Muscle of leg (tissue), 11 donors: ENCODE results near the gene CRY2. TPM values are rescaled to one million over a fixed set of nuclear protein-coding genes. Genes with fewer than 3 reads are reported as not detected.
"Not testable (repeated sequence)": the region's sequence is repeated elsewhere in the genome, so short reads cannot be mapped to it uniquely, and the experiment has no call there.

ENCODE experiments used
- DNase-seq: peaks from one replicate; pipeline ENCODE4 v3.0.0; 2013
- H3K27ac ChIP-seq: one replicate; pipeline ENCODE4 v1.5.1; 2013; ENCODE audit warnings: mild to moderate bottlenecking, low read length, control low read depth
- H3K27me3 ChIP-seq: one replicate; pipeline ENCODE4 v1.6.1; 2013; ENCODE audit warnings: low read length; ENCODE audit not compliant: control insufficient read depth, insufficient read depth
- H3K36me3 ChIP-seq: one replicate; pipeline ENCODE4 v1.6.1; 2013; ENCODE audit warnings: low read length; ENCODE audit not compliant: control insufficient read depth, insufficient read depth
- H3K4me1 ChIP-seq: one replicate; pipeline ENCODE4 v1.6.1; 2013; ENCODE audit warnings: low read length; ENCODE audit not compliant: control insufficient read depth, insufficient read depth
- H3K4me3 ChIP-seq: one replicate; pipeline ENCODE4 v1.5.1; 2013; ENCODE audit warnings: low read length, control low read depth
- H3K9me3 ChIP-seq: replicated peaks from 2 replicates; pipeline ENCODE4 v1.6.1; 2013; ENCODE audit warnings: low read depth, low read length; ENCODE audit not compliant: control insufficient read depth
- WGBS: methylation state at CpG from one replicate; pipeline ENCODE4 v1.1.5; 2013; ENCODE audit warnings: missing lambda C conversion rate; ENCODE audit not compliant: insufficient coverage; 5-methylcytosine and 5-hydroxymethylcytosine counted together
- polyA plus RNA-seq, 8 donors: library from polyadenylated mRNA; unstranded; fragments of 120-200 nt; gene quantifications; one replicate each; pipeline versions ENCODE4 v1.2.1 to v1.2.3, GENCODE V29; 2013; ENCODE audit warnings: inconsistent platforms in 1 of 8, low replicate concordance in 1 of 8; ENCODE audit not compliant: insufficient read length in 8 of 8, insufficient read depth in 1 of 8
- total RNA-seq: library from RNA; stranded (reverse); fragments of 120-200 nt; gene quantifications from one replicate; pipeline ENCODE4 v1.2.4, GENCODE V29; 2013

The CRY2 gene
- total and polyA plus RNA-seq, 9 donors, result 24.1 to 29.3 (median 25.8) TPM

- Histone ChIP-seq H3K36me3 (peaks cover 11% of the 10 kb centered on the region), H3K9me3 (no peaks in the 10 kb centered on the region), H3K27ac (peak overlapping the region; percentile 81), H3K4me3 (no peak overlapping the region), H3K27me3 (peaks cover 10% of the 10 kb centered on the region), H3K4me1 (peaks cover 73% of the 10 kb centered on the region)
- DNase-seq, result no peak
- WGBS, result 87% methylated on average over 3 of the region's 6 CpGs
Measured at GRCh38 chr11:45897556-45897955, 50.3 kb downstream of the CRY2 start.

- H3K4me1 ChIP-seq, result peaks cover 73% of the 10 kb centered on the region
Measured at GRCh38 chr11:45899086-45899447, 51.8 kb downstream of the CRY2 start.

GRCh38 chr11:45899448-45900174 is 52.3 kb downstream of the CRY2 start:
- Histone ChIP-seq H3K9me3 (no peaks in the 10 kb centered on the region), H3K4me1 (peaks cover 67% of the 10 kb centered on the region), H3K36me3 (peaks cover 30% of the 10 kb centered on the region), H3K27ac (peak overlapping the region; percentile 80), H3K4me3 (peak overlapping the region; percentile 34), H3K27me3 (peaks cover 10% of the 10 kb centered on the region)
- DNase-seq, result peak; percentile 96
- WGBS, result under 1% methylated on average over 44 of the region's 62 CpGs

More at GRCh38 chr11:45899086-45899447, 51.8 kb downstream of the CRY2 start:
- Histone ChIP-seq H3K27me3 (peaks cover 10% of the 10 kb centered on the region), H3K4me3 (peak overlapping the region; percentile 34), H3K27ac (peak overlapping the region; percentile 80), H3K36me3 (peaks cover 26% of the 10 kb centered on the region), H3K9me3 (no peaks in the 10 kb centered on the region)
- no peak for DNase-seq
- 0% methylated on average over 2 of the region's 3 CpGs for WGBS

- Histone ChIP-seq H3K4me1 (peaks cover 61% of the 10 kb centered on the region), H3K27ac (peak overlapping the region; percentile 42), H3K36me3 (peaks cover 37% of the 10 kb centered on the region), H3K4me3 (peak overlapping the region; percentile 62)
- under 1% methylated on average over 29 of the region's 59 CpGs for WGBS
- H3K9me3 ChIP-seq, DNase-seq, H3K27me3 ChIP-seq: not testable (repeated sequence)
Measured at GRCh38 chr11:45900175-45900800, 53.0 kb downstream of the CRY2 start.

GRCh38 chr11:45900916-45901617 is 53.8 kb downstream of the CRY2 start:
- no peaks in the 10 kb centered on the region for H3K9me3 ChIP-seq
- H3K4me3 ChIP-seq, result peak overlapping the region; percentile 62
- H3K27me3 ChIP-seq, result peaks cover 10% of the 10 kb centered on the region
- DNase-seq, result peak; percentile 50
- 19% methylated on average over 7 of the region's 8 CpGs for WGBS
- peak overlapping the region; percentile 42 for H3K27ac ChIP-seq
- peaks cover 53% of the 10 kb centered on the region for H3K4me1 ChIP-seq
- peaks cover 40% of the 10 kb centered on the region for H3K36me3 ChIP-seq

GRCh38 chr11:45901626-45902025 is 54.4 kb downstream of the CRY2 start:
- Histone ChIP-seq H3K4me3 (no peak overlapping the region), H3K4me1 (peaks cover 47% of the 10 kb centered on the region), H3K27me3 (peaks cover 10% of the 10 kb centered on the region), H3K27ac (no peak overlapping the region), H3K9me3 (no peaks in the 10 kb centered on the region), H3K36me3 (peaks cover 45% of the 10 kb centered on the region)
- WGBS, result 57% methylated on average over 4 of the region's 6 CpGs
- no peak for DNase-seq

GRCh38 chr11:45902452-45903380 is 55.4 kb downstream of the CRY2 start:
- H3K4me1 ChIP-seq, result peaks cover 46% of the 10 kb centered on the region
- peaks cover 51% of the 10 kb centered on the region for H3K36me3 ChIP-seq
- H3K27me3 ChIP-seq, result peaks cover 7% of the 10 kb centered on the region
- H3K9me3 ChIP-seq, result no peaks in the 10 kb centered on the region
- DNase-seq, result no peak
- H3K27ac ChIP-seq, result no peak overlapping the region
- H3K4me3 ChIP-seq, result no peak overlapping the region
- WGBS, result 87% methylated on average over 53 of the region's 56 CpGs

GRCh38 chr11:45904309-45904915 is 57.1 kb downstream of the CRY2 start:
- Histone ChIP-seq H3K9me3 (no peaks in the 10 kb centered on the region), H3K36me3 (peaks cover 60% of the 10 kb centered on the region), H3K27ac (no peak overlapping the region), H3K4me1 (peaks cover 45% of the 10 kb centered on the region), H3K27me3 (peaks cover 7% of the 10 kb centered on the region), H3K4me3 (no peak overlapping the region)
- no peak for DNase-seq
- 81% methylated on average over 15 of the region's 15 CpGs for WGBS

GRCh38 chr11:45905095-45905494 is 57.8 kb downstream of the CRY2 start:
- 92% methylated on average over 19 of the region's 19 CpGs for WGBS
- Histone ChIP-seq H3K4me1 (peaks cover 43% of the 10 kb centered on the region), H3K36me3 (peaks cover 67% of the 10 kb centered on the region), H3K27ac (no peak overlapping the region), H3K4me3 (no peak overlapping the region), H3K9me3 (no peaks in the 10 kb centered on the region), H3K27me3 (peaks cover 7% of the 10 kb centered on the region)
- DNase-seq, result no peak
